DND-41 (cell line): ENCODE data around the gene AXIN1.

Experiments used
- CTCF ChIP-seq: IDR thresholded peaks from 2 replicates; pipeline ENCODE4 v1.5.1; 2012; ENCODE audit warnings: borderline replicate concordance, low read length, moderate library complexity, mild to moderate bottlenecking; ENCODE audit not compliant: poor library complexity, severe bottlenecking; ENCODE audit errors: extremely low read depth
- EZH2 ChIP-seq: IDR thresholded peaks from 3 replicates; pipeline ENCODE4 v1.6.1; 2012; ENCODE audit warnings: borderline replicate concordance, low read depth, mild to moderate bottlenecking, moderate library complexity, low read length, inconsistent platforms; ENCODE audit not compliant: severe bottlenecking

GRCh38 chr16:263944-264343 is 88.6 kb downstream of the AXIN1 start:
- TF ChIP-seq EZH2 (no peak), CTCF (no peak)
